GM18508 (cell line): ENCODE data around the gene FBXL14.
A peak's percentile ranks its signal among the peaks of the same experiment; 100 is the strongest.

Experiments used
- ATAC-seq: cut with Tn5 transposase; IDR thresholded peaks from one replicate; pipeline ENCODE4 v1.9.1; 2021; ENCODE audit warnings: moderate number of reproducible peaks; ENCODE audit not compliant: insufficient read depth, unreplicated experiment

Gene FBXL14

GRCh38 chr12:1542599-1542998 lies 51.8 kb downstream of the FBXL14 start:
- ATAC-seq, result no peak

DNA sequence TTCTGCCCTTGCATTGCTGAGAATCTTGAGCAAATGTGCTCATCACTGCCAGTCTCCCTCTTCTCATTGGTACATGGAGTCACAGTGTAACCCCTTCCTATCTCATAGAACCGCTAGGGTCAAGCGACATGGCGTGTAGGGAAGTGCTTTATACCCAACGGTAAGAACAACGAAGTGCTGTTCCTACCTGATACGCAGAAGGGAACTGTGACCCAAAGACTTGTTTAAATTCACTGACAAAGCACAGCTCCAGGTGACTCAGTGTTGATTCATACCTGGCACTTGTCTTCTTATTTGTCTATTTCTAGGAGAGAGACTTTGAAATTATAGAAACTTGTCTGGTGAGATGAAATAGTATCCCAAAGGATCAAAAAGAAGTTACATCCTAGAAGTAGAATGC lies 53.7 kb downstream of the FBXL14 start:
- no peak for ATAC-seq

GRCh38 chr12:1539135-1539534 lies 55.2 kb downstream of the FBXL14 start:
- no peak for ATAC-seq

DNA sequence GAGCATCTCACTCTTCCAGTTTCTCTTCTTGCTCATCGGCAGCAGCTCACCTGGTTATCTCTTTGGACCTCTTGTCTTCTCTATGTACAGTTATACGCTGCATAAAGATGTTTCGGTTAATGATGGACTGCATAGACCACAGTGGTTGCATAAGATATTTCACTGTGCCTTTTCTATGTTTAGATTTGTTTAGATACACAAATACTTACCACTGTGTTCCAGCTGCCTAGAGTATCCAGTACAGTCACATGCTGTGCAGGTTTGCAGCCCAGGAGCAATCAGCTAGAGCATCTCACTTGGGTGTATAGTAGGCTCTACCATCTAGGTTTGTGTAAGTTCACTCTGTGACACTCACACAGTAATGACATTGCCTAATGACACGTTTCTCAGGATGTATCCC lies 57.6 kb downstream of the FBXL14 start:
- no peak for ATAC-seq

DNA sequence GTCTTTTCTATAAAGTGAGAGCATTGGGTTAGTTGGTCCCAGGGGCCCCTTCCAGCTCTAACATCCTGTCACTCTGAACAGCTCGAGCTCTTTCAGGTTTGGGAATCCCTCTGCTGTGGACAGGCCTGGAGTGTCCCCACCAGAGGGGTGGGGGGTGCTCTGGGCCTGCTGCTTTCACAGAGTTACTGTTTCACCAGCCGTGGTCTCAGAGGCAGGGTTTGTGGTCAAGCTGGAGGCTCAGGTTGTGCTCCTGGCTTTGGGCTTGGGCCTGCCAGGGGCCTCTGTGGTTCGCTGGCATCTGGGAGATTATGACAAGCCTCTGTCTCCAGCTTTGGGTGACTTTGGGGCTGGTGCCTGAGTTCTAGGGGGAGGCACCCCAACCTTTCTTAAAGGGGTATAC lies 59.6 kb downstream of the FBXL14 start:
- ATAC-seq, result no peak

DNA sequence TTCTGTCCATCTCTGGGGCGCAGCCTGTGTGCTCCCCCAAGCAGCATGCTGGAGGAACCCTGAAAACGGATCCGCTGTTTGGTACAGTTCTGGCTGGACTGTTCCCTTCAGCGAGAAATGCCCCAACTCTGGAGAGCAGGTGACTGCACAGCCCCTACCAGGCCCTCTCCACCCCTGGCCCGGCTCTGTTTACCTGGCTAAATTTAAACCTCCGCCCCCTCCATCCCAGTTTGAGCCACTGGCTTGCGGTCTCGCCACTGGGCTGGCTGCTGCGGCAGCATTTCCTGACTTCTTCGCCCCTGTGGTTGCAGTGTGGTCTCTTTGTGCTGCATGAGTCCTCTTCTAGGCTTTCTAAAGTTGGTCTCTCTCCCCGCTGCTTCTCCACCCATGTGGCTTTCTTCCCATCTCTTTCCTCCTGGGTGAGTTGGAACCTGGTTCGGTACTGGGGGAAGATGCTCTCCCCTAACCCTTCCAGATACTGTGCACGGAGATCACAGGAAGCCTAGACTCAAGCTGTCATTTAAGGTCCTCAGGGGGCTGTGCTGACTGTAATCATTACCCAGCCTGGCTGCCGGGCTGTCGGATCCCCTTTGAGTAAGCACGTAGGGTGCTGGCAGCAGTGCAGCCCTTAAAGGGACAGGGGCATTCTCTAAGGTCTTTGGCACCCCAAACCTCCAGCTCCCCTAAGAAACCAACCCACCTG lies 60.6 kb downstream of the FBXL14 start:
- peak; percentile 41 for ATAC-seq

DNA sequence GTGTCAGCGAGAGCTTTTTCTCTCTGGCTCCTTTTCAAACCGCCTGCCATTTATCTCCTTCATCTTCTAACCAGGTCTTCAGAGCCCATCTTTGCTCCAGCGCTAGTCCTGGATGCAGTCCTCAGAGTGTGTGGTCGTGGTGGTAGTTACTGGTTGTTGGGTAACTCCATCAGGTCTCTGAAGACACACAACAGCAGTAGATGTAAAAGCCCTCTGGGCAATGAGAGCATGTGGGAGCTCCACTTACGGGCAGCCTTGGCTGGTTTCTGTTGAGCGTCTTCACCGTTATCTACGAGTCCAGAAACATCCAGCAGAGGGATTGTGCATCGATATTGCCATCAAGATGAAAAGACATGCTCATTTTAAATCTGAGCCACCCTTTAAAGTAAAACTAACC lies 61.2 kb downstream of the FBXL14 start:
- ATAC-seq, result peak; percentile 5

- no peak for ATAC-seq
Observed at GRCh38 chr12:1532375-1533165, 61.8 kb downstream of the FBXL14 start.

GRCh38 chr12:1531654-1532374 lies 62.6 kb downstream of the FBXL14 start:
- no peak for ATAC-seq

DNA sequence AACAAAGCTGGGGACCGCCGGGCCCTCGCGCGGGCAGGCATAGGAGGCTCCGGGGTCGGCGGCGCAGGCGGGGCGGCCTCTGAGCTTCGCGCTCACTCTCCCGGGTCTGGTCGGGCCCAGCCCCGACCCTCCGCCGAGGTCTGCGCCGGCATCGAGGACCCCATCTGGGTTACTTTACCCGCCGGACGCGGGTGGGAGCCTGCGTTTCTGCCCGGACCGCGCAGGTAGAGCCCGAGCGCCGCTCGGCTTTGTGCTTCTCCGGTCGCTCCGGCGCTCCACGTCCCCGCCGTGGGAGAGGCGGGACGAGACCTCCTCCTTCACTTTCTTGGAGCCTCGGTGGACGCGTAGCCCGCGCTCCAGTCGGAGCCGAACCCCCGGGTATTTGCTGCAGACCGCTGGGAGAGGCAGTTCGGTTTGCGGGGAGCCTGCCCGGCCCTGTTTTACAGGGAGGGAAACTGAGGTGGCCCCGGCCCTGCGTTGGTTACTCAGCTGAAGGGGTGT lies 63.2 kb downstream of the FBXL14 start:
- no peak for ATAC-seq

DNA sequence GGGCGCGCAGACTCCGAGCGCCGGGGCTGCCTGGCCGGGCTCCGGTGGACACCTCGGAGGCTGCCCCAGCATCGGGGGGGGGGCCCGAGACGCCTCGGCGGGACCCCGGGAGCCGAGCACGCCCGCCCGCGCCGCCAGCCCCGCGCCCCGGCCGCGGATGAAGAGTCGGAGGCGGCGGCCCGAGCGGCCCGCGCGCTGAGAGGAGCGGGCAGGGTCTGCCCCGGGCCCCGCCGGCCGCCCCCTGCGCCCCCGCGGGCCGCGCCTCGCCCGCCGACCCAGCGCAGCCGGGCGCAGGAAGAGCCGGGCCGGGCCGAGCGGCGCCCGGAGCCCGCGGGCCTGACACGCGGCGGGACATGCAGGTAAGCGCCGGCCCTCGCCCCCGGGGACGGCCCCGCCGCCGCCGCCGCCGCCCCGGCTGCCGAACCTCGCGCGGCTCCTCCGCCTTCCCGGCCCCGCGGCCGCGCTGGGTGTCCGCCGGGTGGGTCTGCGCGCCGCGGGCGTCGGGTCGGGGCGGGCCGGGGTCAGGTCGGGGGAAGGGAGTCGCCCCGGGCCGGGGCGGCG lies 63.7 kb downstream of the FBXL14 start:
- ATAC-seq, result no peak

- ATAC-seq, result no peak
Observed at GRCh38 chr12:1529862-1530591, 64.4 kb downstream of the FBXL14 start.

DNA sequence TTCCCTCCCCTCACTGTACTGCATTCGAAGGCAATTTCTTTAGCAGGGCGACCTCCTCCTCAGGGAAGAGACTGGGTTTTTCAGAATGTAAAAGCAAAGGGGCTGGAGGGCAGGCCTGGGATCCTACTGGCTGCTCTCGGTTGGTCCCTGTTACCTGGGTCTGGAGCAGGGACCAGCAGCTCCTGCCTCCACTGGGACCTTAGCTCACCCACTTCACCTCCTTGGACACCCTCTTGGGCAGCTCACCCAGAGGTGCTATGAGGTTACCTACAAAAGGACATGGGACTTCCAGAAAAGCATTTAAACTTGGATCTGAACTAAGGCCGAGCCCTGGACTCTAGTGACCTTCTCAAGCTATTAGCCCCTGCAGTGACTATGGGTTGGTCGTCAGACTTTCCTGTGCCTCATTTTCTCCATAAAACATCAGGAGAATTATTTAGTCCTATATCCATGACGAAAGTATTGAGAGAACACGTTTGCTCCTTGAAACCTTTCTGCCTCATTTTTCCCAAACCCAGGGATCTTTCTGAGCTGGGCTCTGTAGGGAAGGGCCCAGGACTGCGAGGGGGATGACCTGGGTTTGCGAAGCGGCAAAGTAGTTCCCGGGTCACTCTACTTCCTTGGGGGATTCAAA lies 65.0 kb downstream of the FBXL14 start:
- ATAC-seq, result no peak

DNA sequence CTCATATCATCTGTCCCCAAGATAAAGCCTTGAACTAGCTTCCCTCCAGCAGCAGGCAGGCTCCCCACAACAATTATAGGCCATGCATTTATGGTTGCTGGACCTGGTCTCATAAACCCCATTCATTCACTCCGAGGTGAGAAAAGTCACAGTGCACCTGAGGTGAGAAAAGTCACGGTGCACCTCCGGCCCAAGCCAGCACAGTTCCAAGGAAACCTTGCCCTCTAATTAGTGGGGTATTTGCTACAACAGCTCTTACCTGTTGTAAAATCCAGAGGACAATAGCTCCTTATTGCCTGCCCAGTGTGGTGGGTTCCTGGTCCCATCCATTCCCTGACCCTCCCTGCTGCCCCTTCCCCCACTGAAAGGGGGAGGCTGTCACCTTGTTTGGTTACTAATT lies 65.6 kb downstream of the FBXL14 start:
- no peak for ATAC-seq

- ATAC-seq, result no peak
Observed at GRCh38 chr12:1527789-1528188, 66.6 kb downstream of the FBXL14 start.

DNA sequence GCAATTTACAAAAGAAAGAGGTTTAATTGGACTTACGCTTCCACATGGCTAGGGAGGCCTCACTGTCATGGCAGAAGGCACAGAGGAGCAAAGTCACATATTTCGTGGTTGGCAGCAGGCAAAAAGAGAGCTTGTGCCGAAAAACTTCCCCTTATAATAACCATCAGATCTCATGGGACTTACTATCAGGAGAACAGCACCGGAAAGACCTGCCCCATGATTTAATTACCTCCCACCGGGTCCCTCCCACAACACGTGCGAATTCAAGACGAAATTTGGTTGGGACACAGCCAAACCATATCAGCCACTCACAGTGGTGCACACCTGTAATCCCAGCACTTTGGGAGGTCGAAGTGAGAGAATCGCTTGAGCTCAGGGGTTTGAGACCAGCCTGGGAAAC lies 68.5 kb downstream of the FBXL14 start:
- no peak for ATAC-seq

- no peak for ATAC-seq
Observed at GRCh38 chr12:1523558-1524050, 70.8 kb downstream of the FBXL14 start.

GRCh38 chr12:1523046-1523445 lies 71.3 kb downstream of the FBXL14 start:
- ATAC-seq, result no peak

DNA sequence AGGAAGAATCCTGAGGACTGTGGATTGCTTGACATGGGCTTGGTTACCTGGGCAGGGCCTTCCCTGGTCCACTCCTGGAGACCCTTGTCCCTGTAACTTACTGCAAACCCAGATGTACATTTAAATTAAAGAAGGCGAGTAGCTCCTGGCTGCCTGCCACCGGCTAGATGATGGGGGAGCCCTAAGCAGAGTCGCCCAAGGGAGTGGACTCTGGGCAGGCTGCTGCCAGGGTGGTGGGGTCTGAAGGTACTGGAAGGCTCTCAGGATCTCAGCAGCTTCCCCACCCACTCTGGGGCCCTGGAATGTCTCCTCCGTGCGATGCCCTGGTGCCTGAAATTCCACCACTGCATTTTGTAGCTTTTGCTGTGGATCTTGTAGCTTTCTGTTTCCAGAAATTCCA lies 74.7 kb downstream of the FBXL14 start:
- no peak for ATAC-seq
